NK-92 (cell line): ENCODE data around the gene CPZ.
"Not testable (repeated sequence)": the region's sequence is repeated elsewhere in the genome, so short reads cannot be mapped to it uniquely, and the experiment has no call there.

Source experiments
- DNase-seq: peaks from one replicate; lab custom pipeline; 2025; ENCODE audit not compliant: unreplicated experiment; lab: John Stamatoyannopoulos, UW

CPZ gene

GRCh38 chr4:8648816-8649630 is 56.5 kb downstream of the CPZ start:
- no peak for DNase-seq

GRCh38 chr4:8649631-8650361 is 57.2 kb downstream of the CPZ start:
- DNase-seq, result no peak

GRCh38 chr4:8651661-8652180 is 59.2 kb downstream of the CPZ start:
- no peak for DNase-seq

- DNase-seq, result no peak
Measured at GRCh38 chr4:8652181-8653078, 59.9 kb downstream of the CPZ start.

- DNase-seq, result no peak
Measured at GRCh38 chr4:8653326-8654000, 60.9 kb downstream of the CPZ start.

GRCh38 chr4:8654139-8654538 is 61.6 kb downstream of the CPZ start:
- not testable (repeated sequence) for DNase-seq

- no peak for DNase-seq
Measured at GRCh38 chr4:8655411-8656184, 63.0 kb downstream of the CPZ start.

- no peak for DNase-seq
Measured at GRCh38 chr4:8656185-8656517, 63.6 kb downstream of the CPZ start.

- no peak for DNase-seq
Measured at GRCh38 chr4:8656711-8657380, 64.3 kb downstream of the CPZ start.

- no peak for DNase-seq
Measured at GRCh38 chr4:8657381-8658088, 65.0 kb downstream of the CPZ start.

GRCh38 chr4:8662776-8663175 is 70.2 kb downstream of the CPZ start:
- no peak for DNase-seq

- DNase-seq, result no peak
Measured at GRCh38 chr4:8664031-8664805, 71.7 kb downstream of the CPZ start.

GRCh38 chr4:8664976-8665375 is 72.4 kb downstream of the CPZ start:
- no peak for DNase-seq

- DNase-seq, result no peak
Measured at GRCh38 chr4:8665406-8666360, 73.1 kb downstream of the CPZ start.

GRCh38 chr4:8666581-8666980 is 74.0 kb downstream of the CPZ start:
- DNase-seq, result no peak
